Kidney capillary endothelial cell (primary cell): ENCODE measurements around the gene SH3GL3.

Experiments
- DNase-seq: peaks from one replicate; pipeline ENCODE4 v3.0.0-alpha.2; 2018; ENCODE audit warnings: low spot score

The SH3GL3 gene, protein sequence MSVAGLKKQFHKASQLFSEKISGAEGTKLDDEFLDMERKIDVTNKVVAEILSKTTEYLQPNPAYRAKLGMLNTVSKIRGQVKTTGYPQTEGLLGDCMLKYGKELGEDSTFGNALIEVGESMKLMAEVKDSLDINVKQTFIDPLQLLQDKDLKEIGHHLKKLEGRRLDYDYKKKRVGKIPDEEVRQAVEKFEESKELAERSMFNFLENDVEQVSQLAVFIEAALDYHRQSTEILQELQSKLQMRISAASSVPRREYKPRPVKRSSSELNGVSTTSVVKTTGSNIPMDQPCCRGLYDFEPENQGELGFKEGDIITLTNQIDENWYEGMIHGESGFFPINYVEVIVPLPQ

DNA sequence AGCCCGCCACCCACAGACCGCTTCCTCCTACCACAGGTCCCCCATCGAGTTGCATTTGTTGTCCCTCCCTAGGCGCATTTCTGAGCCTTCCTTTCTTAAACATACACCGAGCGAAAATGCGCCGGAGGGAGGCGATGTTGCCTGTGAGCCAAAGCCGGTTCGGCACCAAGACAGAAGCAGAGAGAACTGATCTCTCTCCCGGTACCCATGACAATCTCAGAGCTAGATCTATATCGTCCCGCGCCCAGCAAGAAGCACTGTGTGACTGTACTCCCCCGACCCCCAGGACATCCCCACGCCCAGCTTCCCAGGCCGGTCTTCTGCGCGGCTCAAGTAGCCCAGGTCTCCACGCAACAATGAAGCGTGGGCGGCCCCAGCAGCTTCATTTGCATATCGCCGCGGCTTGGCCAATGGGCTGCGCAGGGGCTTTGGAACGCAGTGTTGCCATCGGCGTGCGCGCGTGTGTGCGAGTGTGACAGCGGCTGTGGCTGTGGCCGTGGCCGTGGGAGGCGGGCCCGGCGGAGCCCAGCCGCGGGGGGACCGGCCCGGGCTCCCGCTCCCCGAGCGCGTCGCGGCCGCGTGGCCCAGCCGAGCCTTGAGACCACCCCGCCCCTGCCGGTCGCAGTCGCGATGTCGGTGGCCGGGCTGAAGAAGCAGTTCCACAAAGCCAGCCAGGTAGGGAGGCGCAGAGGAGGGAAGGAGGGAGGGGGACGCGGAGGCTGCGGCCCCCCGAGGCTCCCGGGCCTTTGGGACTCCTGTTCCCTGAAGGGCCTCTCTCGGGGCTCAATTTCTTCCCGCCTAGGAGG is at the start of gene SH3GL3:
SH3GL3 (plus strand) TSS at position 438 of the 806 bp plus-strand sequence; CDS start at position 631, 193 bp downstream.
- DNase-seq: peak; percentile 67

DNA sequence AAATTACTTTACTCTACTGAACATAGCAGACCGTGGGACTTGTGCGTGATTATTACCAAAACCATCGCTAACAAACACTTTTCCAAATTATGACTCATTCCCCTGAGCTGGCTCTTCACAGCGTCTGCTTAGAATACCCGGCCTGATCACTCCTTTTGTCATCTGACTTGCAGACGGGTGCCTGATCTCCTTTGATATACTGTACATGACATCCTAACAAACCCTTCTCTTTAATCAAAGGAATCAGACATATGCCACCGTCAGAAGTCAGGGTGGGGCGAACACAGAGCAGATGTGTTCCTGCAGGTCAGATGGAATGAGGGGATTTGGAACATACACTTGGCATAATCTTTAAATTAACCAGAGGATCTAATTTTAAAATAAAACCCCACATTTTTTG is 48.5 kb upstream of the SH3GL3 start:
- no peak for DNase-seq

DNA sequence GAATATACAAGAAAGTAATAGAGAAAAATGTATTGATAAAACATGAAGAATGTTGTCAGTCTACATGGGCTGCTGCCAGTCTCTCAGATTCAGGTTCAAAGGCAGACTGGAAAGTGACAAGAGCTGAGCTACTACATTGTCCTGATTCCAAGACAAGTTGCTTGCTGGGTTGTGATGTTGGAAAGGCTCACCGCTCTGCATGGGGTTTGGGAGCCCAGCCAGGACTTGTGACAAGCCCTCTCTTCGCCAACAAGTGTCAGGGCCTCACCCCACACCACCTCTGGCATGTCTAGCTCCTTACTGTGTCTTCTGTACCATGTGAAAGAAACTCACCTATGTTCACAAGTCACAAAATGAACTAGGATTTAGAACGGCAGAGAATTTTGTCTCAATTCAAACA is 43.0 kb upstream of the SH3GL3 start:
- DNase-seq: no peak

DNA sequence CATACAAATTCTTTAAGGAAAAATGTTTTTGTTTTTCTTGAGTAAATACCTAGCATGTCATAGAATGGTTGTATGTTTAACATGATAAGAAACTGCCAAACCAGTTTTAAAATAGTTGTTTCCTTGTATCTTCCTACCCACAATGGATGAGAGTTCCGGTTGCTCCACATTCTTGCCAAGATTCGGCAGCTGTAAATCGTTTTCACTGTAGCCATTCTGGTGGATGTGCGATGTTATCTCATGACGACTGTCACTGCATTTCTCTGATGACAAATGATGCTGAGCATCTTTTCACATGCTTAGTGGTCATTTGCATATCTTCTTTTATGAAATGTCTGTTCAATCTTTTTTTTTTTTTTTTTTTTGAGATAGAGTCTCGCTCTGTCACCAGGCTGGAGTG is 36.6 kb upstream of the SH3GL3 start:
- DNase-seq: no peak

DNA sequence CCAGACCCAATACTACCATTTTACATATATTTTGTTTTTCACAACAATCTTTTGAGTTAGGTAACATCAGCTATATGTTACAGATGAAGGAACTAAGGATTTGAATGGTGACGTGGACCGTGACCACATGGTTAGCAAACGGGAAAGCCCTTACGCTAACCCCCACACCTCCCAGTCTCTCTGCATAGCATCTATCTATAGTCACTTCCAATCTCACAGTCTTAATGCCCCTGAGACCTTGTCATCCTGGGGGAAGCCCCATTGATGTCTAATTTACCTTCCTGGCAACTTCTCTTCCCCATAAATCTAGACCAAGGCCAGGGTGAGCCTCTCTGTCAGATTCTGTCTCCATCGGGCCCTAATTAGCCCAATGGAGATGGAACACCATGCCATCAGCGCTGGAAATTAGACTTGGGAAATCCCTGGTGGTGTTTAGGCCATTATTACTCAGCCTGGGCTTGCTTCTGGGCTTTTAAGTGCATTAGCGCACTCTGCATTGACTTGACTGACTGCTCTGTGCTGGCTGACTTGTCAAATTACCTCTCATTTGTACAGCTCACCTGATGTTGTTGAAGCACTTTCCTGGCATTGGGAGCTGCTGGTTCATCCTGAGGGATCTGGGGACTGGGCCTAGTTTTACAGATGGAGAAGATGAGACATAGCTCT is 34.0 kb upstream of the SH3GL3 start:
- no peak for DNase-seq

DNA sequence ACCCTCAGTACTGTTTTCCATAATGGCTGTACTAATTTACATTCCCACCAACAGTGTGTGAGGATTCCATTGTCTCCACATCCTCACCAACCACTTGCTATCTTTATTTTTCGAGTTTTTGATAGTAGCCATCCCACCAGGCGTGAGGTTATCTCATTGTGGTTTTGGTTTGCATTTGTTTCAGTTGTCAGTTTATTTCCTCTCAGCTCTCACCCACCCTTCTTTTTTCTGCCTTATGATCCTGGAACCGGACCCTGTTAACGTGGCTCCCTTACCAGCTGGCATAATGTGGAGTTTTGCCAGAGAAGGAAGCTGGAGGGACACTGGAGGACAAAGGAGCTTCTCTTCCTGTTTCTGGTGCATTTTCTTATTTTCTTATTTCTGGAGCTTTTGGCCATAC is 25.1 kb upstream of the SH3GL3 start:
- DNase-seq: no peak

DNA sequence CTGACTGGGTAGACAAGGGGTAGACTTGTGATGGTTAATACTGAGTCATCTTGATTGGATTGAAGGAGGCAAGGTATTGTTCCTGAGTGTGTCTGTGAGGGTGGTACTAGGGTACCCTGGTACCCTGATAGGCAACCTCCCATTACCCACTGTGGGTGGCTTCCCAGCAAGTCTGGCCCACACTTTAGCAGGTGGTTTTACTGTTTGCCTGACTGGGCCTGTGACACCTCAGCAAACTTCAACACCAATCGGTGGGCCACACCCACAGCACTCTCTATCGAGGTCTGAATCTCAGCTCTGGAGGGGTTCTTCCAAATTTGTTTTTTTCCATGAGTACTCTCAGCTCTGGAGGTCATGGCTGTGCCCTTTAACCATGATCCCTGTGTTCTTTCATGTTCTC is 24.6 kb upstream of the SH3GL3 start:
- no peak for DNase-seq

DNA sequence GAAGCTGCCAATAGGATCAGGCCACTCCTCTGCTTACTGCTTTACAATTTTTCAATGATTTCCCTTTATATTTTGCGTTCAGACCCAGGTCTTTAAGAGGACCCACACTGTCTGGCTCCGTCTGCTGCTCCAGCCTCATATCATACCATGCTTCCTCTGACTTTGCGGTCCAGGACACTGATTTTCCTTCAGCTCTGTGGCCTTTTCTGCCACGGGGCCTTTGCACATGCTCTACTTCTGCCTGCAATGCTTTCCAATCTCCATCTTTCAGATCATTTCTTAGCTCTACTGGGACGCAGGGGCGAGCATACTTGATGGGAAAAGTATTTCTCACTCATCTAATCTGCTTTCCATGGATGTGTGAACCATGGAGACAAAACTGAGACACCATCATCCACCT is 23.0 kb upstream of the SH3GL3 start:
- DNase-seq: no peak

DNA sequence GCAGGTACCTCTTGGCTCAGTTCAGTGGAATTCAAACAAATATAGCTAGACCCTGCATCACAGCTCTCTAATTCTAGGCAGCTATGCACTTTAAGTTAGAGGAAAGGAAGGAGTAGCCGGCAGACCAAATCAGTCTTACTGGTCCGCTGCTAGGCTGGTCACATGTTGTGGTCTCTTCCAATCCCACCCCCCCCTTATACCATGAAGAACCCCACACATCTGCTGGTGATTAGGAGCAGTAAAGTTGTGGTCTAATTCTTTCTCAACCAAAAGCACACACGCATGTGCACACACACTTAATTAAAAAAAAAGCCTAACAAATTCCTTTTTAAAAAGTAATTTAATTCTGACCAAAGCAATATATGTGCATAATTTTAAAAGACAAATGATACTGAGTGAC is 16.7 kb upstream of the SH3GL3 start:
- no peak for DNase-seq

DNA sequence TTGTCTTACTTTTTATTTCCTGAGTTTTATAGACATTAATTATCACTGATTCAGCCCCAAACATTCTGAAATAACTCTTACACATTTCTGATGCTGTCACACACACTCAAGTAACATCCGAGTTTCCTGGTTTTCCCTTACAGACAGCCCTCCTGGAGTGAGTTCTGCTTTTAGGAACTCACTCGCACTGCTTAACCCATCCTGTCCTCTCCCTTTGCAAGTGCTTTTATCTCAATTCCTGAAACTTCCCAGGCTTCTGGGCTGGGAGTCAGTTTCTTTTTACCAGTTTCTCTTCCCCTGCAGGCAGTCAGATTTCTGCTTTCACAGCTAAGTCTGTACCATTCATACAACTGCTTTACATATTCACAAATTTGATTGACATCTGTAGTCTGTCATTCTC is 15.6 kb upstream of the SH3GL3 start:
- DNase-seq: no peak

DNA sequence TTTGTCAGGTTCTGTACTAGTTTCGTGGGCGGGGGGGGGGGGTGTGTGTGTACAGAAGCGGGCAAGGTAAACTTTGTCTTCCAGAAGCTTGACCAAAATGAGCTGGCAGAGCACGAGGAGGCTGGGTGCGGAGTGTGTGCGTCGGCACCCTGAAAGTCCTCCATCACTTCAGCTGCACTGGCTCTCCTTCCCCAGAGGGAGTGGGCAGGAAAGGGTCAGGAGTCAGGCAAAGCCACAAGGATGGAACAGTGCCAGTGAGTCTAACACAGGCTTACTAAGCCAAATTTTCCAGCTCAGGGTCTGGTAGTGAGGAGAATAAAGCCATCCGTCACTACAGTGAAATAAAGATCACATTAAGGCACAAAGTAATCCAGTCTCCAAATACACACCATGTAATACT is 11.9 kb upstream of the SH3GL3 start:
- DNase-seq: no peak

DNA sequence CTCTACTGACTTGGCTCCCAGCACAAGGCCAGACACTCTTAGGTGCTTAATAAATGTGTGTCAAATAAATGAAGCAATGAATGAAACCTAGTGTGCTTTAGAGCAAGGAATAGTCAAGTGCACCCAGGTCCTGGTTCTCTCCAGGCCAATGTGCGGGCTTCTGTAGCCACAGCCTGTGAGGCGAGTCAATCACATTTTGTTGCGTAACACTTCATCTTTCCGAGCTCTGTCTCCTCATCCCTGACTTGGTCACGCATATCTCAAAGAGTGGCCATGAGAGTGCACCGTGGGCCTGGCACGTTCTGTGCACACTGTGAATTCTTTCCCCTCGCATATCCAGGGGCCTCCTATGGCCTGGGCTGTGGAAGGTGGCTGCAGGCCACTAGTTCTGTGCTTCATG is 11.4 kb upstream of the SH3GL3 start:
- DNase-seq: no peak

DNA sequence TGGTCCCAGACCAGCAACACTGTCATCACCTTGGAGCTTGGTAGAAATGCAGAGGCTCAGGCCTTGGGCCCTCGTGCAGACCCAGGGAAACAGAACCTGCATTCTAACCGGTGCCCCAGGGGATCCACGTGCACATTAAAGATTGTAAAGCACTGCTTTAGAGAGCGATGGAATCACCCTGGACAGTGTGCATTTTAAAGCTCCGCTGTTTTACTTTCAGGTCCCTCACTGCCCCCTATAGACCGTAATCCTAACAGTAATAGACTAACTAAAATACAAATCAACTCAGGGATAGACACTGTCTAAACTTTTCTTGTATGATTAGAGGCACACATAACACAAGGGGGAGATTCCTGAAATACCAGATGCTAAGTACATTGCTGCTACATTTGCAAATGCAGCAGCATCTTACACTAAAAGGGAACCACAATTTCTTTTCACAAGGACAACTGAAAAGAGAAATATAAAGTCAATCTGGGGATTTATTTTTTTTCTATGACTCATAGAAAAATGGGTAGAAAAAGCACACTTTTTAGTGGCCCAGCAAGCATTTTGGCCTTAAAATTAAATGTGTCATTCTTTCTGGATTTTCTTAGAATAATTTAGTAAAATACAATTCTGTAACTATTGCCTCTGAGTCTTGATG is 10.5 kb upstream of the SH3GL3 start:
- DNase-seq: peak; percentile 23

DNA sequence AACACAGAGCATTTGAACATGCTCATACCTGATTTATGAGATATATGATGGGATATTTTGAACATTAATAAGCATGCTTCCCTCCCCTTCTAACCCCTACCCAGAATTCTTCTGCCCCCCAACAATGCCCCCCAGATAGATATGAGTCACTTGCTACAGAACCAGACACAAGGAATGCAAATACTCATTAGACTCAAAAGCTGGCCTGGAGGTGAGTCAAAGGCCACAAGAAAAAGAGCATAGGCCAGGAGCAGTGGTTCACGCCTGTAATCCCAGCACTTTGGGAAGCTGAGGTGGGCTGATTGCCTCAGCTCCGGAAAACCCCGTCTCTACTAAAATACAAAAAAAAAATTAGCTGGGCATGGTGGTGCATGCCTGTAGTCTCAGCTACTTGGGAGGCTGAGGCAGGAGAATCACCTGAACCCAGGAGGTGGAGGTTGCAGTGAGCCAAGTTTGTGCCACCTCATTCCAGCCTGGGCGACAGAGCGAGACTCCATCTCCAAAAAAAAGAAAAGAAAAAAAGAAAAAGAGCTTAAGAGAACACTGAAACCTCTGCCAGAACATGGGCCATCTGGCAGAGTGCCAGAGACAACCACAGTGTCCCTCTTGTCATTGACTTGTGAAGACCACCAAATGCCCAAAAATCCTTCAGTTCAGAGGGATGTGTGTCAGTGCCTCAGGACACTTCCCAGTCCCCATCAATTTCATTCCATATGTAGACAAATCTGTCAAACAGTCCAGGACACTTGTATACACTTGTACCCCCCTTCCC is 3.9 kb upstream of the SH3GL3 start:
- DNase-seq: no peak

DNA sequence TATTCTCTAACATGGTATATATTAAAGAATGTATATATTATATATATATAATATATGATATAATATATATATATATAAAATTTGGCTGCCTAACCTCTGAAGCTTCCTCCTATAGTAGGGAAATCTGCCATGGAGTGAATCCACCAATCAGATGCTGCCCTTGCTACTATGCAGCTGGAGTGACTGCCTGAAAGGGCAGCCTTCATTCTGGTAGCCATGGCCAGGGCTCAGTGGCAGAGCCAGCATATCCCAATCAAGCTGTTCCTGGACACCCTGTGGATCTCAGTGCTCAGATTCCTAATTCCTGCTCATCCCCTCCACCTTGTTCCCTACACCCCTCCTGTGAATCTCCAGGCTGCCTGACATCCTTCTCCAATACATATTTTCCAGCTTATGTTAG is 2.2 kb upstream of the SH3GL3 start:
- no peak for DNase-seq

DNA sequence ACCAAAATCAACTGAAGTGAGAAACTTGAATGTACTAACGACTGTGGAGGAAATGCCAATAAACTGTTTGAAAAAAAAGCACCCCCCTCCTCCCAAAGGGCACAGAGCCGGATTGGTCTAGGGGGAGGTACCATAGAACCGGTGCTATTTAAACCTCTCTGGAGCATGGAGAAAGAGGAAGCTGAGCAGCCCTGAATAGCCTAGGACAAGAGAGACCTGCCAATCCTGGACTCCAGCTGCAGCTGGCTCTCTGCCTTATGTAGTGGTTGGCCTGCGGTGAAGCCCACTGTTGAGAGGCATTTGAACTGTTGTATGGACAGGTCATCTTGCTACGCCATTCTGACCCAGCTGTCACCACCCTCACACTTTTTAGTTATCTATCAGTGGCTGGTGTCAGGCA is 1.5 kb upstream of the SH3GL3 start:
- DNase-seq: no peak

DNA sequence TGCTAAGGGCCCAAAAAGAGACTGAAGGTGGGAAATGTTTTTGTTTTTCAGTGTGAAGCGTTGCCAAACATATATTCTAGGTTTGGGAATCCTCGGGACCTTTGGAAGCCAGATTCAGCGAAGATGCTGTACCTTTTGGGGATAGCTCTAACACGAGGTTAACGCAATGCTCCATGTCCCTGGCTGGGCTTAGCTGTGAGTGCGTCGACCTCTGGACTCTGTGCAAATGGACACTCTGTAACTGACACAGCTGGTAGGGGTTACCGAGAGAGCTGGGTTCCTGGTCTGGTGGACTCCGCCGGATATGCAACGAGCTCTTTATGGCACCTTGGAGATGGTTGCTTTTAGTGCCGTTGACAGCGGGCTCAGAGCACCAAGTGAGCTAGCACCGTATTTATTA is 724 bp upstream of the SH3GL3 start:
- no peak for DNase-seq

DNA sequence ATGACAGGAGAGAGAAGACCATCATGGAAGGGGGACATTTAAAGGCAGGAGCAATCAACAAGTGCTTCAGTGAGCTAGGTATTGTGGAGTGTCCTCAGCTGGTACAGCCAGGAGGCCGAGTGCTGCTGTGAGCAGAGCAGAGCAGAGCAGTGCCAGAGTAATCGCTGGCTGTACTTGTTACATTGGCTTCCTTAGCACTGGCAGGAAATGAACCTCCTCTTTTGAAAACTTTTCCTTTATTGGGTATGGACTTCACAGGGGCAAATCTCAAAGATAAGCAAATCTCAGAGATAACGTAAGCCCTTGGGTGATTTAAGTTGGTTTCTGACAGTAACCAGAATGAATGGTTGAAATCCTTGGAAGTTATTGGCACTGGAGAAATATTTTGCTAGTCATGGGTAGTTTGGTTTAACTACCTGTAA is 2.1 kb downstream of the SH3GL3 start:
- no peak for DNase-seq

DNA sequence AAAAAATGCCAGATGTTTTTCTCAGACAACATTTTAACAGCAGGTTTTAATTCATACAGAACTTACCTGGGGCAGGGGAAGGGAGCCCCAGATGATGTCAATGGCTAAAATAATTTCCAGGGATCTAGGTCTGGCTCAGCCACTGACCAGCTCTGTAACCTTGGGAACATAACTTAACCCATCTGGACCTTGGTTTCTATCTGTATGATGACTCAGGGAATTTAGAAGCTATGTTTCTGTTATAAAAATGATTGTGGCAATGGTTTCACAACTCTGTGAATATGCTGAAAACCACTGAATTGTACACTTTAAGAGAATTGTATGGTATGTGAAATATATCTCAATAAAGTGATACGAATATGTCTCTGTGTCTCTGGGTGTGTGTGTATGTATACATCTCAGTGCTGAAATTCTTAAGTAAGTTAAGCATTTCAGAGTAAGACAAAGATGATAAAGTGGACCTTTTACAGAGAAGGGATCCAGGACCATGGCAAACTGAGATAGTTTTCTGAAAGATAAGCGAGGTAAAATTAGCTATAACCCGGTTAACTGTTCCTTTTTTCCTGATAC is 2.9 kb downstream of the SH3GL3 start:
- no peak for DNase-seq

DNA sequence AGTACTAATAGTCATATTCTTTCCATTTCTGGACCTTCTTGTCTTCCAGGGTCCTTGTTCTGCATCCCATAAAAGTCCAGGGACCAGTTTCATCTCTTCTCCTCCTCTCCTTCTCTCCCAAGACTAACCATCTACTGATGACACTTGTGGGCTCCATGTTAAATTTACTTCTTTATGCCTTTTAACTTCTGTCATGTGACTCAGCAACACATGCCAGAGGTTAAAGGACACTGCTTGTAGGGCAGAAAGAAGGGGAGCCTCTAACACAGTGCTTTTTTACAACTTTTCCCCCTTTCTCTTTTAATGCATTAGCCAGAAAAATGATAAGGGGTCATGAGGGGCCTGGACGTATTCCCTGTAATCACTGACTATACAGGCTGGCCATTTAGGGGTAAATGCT is 10.0 kb downstream of the SH3GL3 start:
- DNase-seq: no peak

DNA sequence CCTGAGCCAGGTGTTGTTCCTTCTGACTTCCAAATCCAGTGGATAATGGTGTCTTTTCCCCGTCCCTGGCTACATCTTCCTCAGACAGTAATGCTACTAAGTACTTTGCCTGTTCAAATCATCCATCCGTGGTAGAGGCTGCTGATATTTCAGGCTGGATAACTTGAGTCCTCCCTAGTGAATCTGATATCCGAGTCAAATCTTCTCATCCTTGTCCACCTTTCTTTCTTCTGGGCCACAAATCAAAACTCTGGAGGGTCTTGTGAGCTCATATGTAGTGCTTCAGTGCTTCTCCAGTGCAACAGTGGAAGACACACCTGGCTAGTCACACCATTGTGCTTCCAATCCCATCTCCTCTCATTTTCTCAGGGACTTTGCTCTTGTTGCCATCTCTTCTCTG is 11.2 kb downstream of the SH3GL3 start:
- DNase-seq: no peak
